SU-DHL-6 (cell line): Measurements from ENCODE around the gene ZNF616.

Experiments used
- H2AFZ ChIP-seq: fragments of 200-600 bp; sonication (generic); 2 replicates; pipeline ENCODE4 v1.6.1; 2014; ENCODE audit warnings: low read depth, mild to moderate bottlenecking, moderate library complexity, mixed read lengths, antibody characterized with exemption, low read length; ENCODE audit not compliant: severe bottlenecking
- H3F3A ChIP-seq: fragments of 200-600 bp; shearing (Covaris generic); 2 replicates; pipeline ENCODE4 v1.6.0; 2016; ENCODE audit warnings: antibody characterized with exemption, mild to moderate bottlenecking; ENCODE audit not compliant: insufficient read depth
- H3K27ac ChIP-seq: fragments of 200-600 bp; sonication (generic); 2 replicates; pipeline ENCODE4 v1.5.1; 2016; ENCODE audit warnings: low read depth, mild to moderate bottlenecking, low read length, moderate library complexity, mixed read lengths
- H3K27me3 ChIP-seq: fragments of 200-600 bp; sonication (generic), shearing (Covaris generic); 2 replicates; pipeline ENCODE4 v1.6.0; 2014; ENCODE audit warnings: mild to moderate bottlenecking, low read length
- H3K36me3 ChIP-seq: fragments of 200-600 bp; sonication (generic); 2 replicates; pipeline ENCODE4 v1.6.1; 2014; ENCODE audit warnings: mild to moderate bottlenecking, low read length, mixed read lengths
- H3K4me2 ChIP-seq: fragments of 300-600, 200-600 bp; shearing (Covaris generic), sonication (generic); 2 replicates; pipeline ENCODE4 v1.6.0; 2014; ENCODE audit warnings: low read length, low read depth, mild to moderate bottlenecking; ENCODE audit not compliant: poor library complexity, severe bottlenecking
- H3K4me3 ChIP-seq: fragments of 200-600 bp; sonication (generic); 2 replicates; pipeline ENCODE4 v1.5.1; 2014; ENCODE audit warnings: antibody characterized with exemption, low read length, mild to moderate bottlenecking, mixed read lengths; ENCODE audit not compliant: insufficient read depth, poor library complexity, severe bottlenecking
- H3K79me2 ChIP-seq: fragments of 200-600 bp; sonication (generic); 2 replicates; pipeline ENCODE4 v1.6.1; 2014; ENCODE audit warnings: mild to moderate bottlenecking, low read length, moderate library complexity; ENCODE audit not compliant: insufficient read depth
- H3K9ac ChIP-seq: fragments of 200-600 bp; sonication (generic); 2 replicates; pipeline ENCODE4 v1.7.0; 2014; ENCODE audit warnings: mild to moderate bottlenecking, low read length
- H3K9me2 ChIP-seq: fragments of 200-600 bp; sonication (generic); replicated peaks from 2 replicates; pipeline ENCODE4 v1.6.1; 2014; ENCODE audit warnings: low read length; ENCODE audit not compliant: insufficient read depth
- H3K9me3 ChIP-seq: fragments of 200-600 bp; sonication (generic); 2 replicates; pipeline ENCODE4 v1.6.1; 2014; ENCODE audit warnings: low read length, mixed read lengths; ENCODE audit not compliant: insufficient read depth
- H4K20me1 ChIP-seq: fragments of 200-600 bp; sonication (generic); 2 replicates; pipeline ENCODE4 v1.6.1; 2014; ENCODE audit warnings: low read depth, mild to moderate bottlenecking, antibody characterized with exemption, low read length, moderate library complexity, mixed read lengths
- EZH2phosphoT487 ChIP-seq: fragments of 200-600 bp; sonication (generic), shearing (Covaris generic); conservative IDR thresholded peaks from 2 replicates; pipeline ENCODE4 v1.6.1; 2018; ENCODE audit warnings: mild to moderate bottlenecking, antibody characterized with exemption, low read length, moderate library complexity, mixed read lengths
- TF ChIP-seq, protein P1 (sequence below): fragments of 200-600 bp; sonication (generic); IDR thresholded peaks from one replicate; pipeline ENCODE4 v1.5.1; 2017; ENCODE audit warnings: antibody characterized with exemption, mild to moderate bottlenecking, low read length, moderate library complexity; ENCODE audit not compliant: insufficient read depth, poor library complexity, severe bottlenecking

The ZNF616 gene

GRCh38 chr19:52176574-52176973 is 36.8 kb upstream of the ZNF616 start:
- Histone ChIP-seq H3K36me3 (no peaks in the 10 kb centered on the region), H2AFZ (no peak overlapping the region), H4K20me1 (no peaks in the 10 kb centered on the region), H3K9me3 (no peaks in the 10 kb centered on the region), H3F3A (no peaks in the 10 kb centered on the region), H3K9ac (no peak overlapping the region), H3K27ac (no peak overlapping the region), H3K4me2 (no peak overlapping the region), H3K27me3 (no peaks in the 10 kb centered on the region), H3K79me2 (no peaks in the 10 kb centered on the region), H3K9me2 (no peaks in the 10 kb centered on the region), H3K4me3 (no peak overlapping the region)
- TF ChIP-seq, protein P1, sequence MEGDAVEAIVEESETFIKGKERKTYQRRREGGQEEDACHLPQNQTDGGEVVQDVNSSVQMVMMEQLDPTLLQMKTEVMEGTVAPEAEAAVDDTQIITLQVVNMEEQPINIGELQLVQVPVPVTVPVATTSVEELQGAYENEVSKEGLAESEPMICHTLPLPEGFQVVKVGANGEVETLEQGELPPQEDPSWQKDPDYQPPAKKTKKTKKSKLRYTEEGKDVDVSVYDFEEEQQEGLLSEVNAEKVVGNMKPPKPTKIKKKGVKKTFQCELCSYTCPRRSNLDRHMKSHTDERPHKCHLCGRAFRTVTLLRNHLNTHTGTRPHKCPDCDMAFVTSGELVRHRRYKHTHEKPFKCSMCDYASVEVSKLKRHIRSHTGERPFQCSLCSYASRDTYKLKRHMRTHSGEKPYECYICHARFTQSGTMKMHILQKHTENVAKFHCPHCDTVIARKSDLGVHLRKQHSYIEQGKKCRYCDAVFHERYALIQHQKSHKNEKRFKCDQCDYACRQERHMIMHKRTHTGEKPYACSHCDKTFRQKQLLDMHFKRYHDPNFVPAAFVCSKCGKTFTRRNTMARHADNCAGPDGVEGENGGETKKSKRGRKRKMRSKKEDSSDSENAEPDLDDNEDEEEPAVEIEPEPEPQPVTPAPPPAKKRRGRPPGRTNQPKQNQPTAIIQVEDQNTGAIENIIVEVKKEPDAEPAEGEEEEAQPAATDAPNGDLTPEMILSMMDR = no peak
- TF ChIP-seq EZH2phosphoT487 = no peak

GRCh38 chr19:52172347-52172746 is 32.6 kb upstream of the ZNF616 start:
- Histone ChIP-seq H3K4me2 (no peak overlapping the region), H3K36me3 (no peaks in the 10 kb centered on the region), H3K9me2 (no peaks in the 10 kb centered on the region), H3K27me3 (no peaks in the 10 kb centered on the region), H3K79me2 (0 out of 2 replicates have a peak, but pooled peaks cover 5% of the 10 kb centered on the region), H3K9ac (no peak overlapping the region), H3K4me3 (no peak overlapping the region), H2AFZ (no peak overlapping the region), H3K9me3 (no peaks in the 10 kb centered on the region), H3F3A (no peaks in the 10 kb centered on the region), H4K20me1 (no peaks in the 10 kb centered on the region), H3K27ac (no peak overlapping the region)
- no peak for TF ChIP-seq EZH2phosphoT487
- TF ChIP-seq, protein P1 = no peak

DNA sequence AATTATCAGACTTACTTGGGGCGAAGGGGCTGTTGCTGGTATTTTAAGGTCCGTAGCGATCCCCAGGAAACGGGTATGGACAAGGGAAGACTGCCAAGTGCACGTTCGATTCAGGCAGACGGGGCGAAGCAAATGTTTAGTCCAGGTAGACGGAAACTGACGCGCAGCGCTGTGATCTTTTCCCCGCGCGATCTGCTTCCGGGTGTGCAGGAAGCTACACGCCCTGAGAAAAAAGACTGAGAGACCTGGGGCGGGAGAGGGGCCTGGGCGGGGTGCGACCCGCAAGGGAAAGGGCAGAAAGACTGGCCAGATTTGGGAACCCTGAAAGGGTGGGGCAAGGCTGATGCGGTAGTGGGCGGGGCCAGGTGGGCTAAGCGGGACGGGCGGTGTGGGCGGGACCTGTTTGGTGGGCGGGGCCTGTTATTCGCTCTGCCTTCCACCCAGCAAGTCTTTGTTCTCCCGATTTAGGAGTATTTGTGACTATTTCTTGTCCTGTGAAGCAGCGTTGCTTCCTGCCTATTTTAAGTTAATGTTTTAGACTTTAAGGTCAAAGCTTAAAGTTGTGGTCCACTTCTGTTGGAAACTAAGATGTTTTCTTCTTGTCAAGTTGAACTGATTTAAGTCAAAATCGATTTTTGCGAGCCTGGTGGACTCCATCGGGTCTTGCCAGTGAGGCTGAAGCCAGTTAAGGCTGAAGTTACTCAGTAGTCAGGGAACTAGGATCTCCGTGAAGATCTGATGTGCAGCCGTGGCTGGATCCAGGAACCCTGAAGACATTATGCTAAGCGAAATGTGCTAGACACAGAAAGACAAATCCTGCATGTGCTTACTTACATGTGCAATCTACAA is 31.8 kb upstream of the ZNF616 start, which contains the start of gene ZNF836:
TSS of gene ZNF836 (minus strand) at position 301 of the 849 bp plus-strand sequence. CDS start 3,549 bp downstream, outside the sequence.
- Histone ChIP-seq H3K27me3 (no peaks in the 10 kb centered on the region), H3K9me3 (no peaks in the 10 kb centered on the region), H2AFZ (peak within 1 kb of the TSS; percentile 68), H4K20me1 (no peaks in the 10 kb centered on the region), H3K79me2 (0 out of 2 replicates have a peak, but pooled peaks cover 5% of the 10 kb centered on the region), H3K9ac (peak within 1 kb of the TSS; percentile 69), H3K9me2 (no peaks in the 10 kb centered on the region), H3F3A (no peaks in the 10 kb centered on the region), H3K4me2 (peak within 1 kb of the TSS; percentile 61), H3K4me3 (peak within 1 kb of the TSS; percentile 62), H3K27ac (peak within 1 kb of the TSS; percentile 30; the same call in 1 of the 2 replicates), H3K36me3 (no peaks in the 10 kb centered on the region)
- TF ChIP-seq EZH2phosphoT487 = no peak
- TF ChIP-seq, protein P1 = no peak
